Measurements from ENCODE around the gene ANXA2.

The ANXA2 gene

DNA sequence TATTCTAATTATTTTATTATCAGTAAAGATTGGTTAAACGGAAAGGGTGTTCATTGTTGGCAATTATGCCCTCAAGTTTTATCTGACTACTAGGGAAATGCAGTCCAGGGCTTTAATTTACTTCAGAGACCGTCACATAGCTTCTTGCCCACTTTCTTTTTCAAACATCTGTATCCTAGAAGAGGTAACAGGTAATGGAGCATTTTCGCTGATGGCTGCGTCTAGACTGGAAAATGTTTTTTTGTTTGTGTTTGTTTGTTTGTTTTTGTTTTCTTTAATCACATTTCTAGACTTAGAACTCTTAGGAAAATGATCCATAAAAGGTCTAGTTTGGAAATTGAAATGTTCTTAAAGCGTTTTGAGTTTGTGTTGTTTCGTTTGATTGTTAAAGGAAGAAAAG, 71.4 kb downstream of the ANXA2 start:
- TF ChIP-seq ZNF274 (IDR thresholded peaks at IDR 0.05; ENCODE audit: low read depth, low read length) = no peak
- no peak for TF ChIP-seq YY1 (IDR thresholded peaks at IDR 0.05; ENCODE audit: insufficient read depth, insufficient read length)
- TF ChIP-seq SUZ12 (IDR thresholded peaks at IDR 0.05; ENCODE audit: extremely low read depth, insufficient read depth, insufficient read length) = no peak
- peaks cover 3% of the 10 kb centered on the region for H3K27me3 ChIP-seq (ENCODE audit: insufficient read depth, insufficient read length)

DNA sequence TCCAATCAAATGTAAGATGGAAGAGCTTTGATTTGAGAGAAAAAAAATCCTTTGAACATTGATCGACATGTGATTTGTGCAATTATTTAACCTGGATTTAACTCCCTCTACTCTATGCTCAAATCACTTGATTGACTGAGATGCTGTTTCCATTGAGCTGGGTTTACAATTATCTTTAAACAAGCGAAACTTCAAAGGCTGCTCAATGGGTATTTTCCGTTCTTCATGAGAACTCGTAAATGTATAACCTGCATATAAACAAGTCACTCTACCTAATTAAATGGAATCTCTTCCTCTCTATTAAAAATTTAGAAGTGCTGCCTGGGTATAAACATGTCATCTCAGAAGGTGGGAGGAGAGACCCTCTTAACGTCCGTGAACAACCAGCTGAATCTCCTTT, 71.9 kb downstream of the ANXA2 start:
- Histone ChIP-seq H3K9me3 (ENCODE audit: insufficient read depth, low read length) (no peaks in the 10 kb centered on the region), H3K36me3 (ENCODE audit: insufficient read depth, insufficient read length, low read length) (no peaks in the 10 kb centered on the region), H3K27me3 (ENCODE audit: insufficient read depth, insufficient read length) (peaks cover 3% of the 10 kb centered on the region), H3K4me1 (ENCODE audit: insufficient read depth, insufficient read length) (no peaks in the 10 kb centered on the region), H3K4me3 (ENCODE audit: insufficient read length, low read depth) (no peak overlapping the region), H3K9ac (ENCODE audit: insufficient read length, low read depth) (no peak overlapping the region)
- DNase-seq (ENCODE audit: low read depth, low spot score) = no peak
- no peak for TF ChIP-seq YY1 (IDR thresholded peaks at IDR 0.05; ENCODE audit: insufficient read depth, insufficient read length)
- TF ChIP-seq ZNF274 (IDR thresholded peaks at IDR 0.05; ENCODE audit: low read depth, low read length) = no peak
- TF ChIP-seq SUZ12 (IDR thresholded peaks at IDR 0.05; ENCODE audit: extremely low read depth, insufficient read depth, insufficient read length) = no peak

More for the DNA sequence above, 71.4 kb downstream of the ANXA2 start:
- Histone ChIP-seq H3K4me1 (ENCODE audit: insufficient read depth, insufficient read length) (no peaks in the 10 kb centered on the region), H3K36me3 (ENCODE audit: insufficient read depth, insufficient read length, low read length) (no peaks in the 10 kb centered on the region), H3K4me3 (ENCODE audit: insufficient read length, low read depth) (no peak overlapping the region), H3K9me3 (ENCODE audit: insufficient read depth, low read length) (no peaks in the 10 kb centered on the region), H3K9ac (ENCODE audit: insufficient read length, low read depth) (no peak overlapping the region)
- DNase-seq (ENCODE audit: low read depth, low spot score) = no peak

DNA sequence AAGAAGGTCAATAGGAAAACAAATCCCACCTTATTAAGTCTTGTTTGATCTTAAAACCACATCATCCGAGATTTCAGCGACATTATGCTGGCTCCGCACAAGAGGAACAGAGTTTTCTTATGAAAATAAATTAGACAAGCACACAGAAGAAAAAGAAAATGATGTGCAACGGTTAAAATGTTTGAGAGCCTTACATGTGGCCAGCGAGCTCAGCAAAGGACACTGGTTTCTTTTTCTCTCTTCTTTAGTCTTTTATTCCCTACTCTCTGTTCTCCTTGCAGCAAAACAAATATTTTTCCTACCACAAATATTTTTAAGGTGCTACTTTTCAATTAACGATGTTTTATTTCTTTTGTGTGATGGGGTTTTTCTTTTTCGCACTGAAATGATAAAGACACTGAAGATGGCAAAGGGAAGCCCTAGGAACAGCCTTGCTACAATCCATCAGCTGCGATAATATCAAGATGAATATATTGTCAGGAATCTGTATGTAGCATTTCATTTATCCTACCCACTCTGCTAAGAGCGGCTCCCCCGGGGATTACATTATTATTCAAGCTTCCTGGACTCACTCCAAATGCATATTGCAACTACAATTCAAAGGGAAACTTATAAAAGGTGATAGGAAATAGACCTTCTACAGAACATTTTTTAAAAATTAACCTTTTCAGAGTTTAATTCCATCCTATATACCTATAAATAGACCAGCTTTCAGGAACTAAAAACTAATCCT, 72.9 kb downstream of the ANXA2 start:
- DNase-seq (ENCODE audit: low read depth, low spot score) = no peak
- no peak overlapping the region for H3K4me3 ChIP-seq (ENCODE audit: insufficient read length, low read depth)
- H3K27me3 ChIP-seq (ENCODE audit: insufficient read depth, insufficient read length) = peaks cover 3% of the 10 kb centered on the region

DNA sequence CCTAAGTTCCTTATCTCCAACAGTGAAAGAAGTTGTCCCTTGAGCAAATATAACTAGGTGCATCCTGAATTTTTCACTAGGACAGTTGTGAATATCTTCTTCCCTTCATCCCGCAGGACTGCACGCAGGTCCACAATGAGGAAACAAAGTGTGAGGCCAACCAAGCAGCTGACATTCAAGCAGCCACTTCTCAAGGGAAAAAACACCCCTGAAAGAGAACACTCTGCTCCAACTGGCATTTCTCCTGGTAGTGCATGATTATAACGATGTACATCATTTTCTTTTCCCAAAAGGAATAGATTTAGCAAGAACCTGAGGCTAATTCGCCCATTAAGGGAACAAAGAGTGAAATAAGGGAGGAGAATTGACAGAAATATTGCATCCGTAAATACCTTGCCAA, 74.5 kb downstream of the ANXA2 start:
- peaks cover 3% of the 10 kb centered on the region for H3K27me3 ChIP-seq (ENCODE audit: insufficient read depth, insufficient read length)
- TF ChIP-seq YY1 (IDR thresholded peaks at IDR 0.05; ENCODE audit: insufficient read depth, insufficient read length) (no peak), SUZ12 (IDR thresholded peaks at IDR 0.05; ENCODE audit: extremely low read depth, insufficient read depth, insufficient read length) (no peak)
- H3K9me3 ChIP-seq (ENCODE audit: insufficient read depth, low read length) = no peaks in the 10 kb centered on the region
- no peaks in the 10 kb centered on the region for H3K36me3 ChIP-seq (ENCODE audit: insufficient read depth, insufficient read length, low read length)
- no peaks in the 10 kb centered on the region for H3K4me1 ChIP-seq (ENCODE audit: insufficient read depth, insufficient read length)
- DNase-seq (ENCODE audit: low read depth, low spot score) = no peak
- H3K4me3 ChIP-seq (ENCODE audit: insufficient read length, low read depth) = no peak overlapping the region
- no peak overlapping the region for H3K9ac ChIP-seq (ENCODE audit: insufficient read length, low read depth)

More for the DNA sequence above, 72.9 kb downstream of the ANXA2 start:
- H3K9ac ChIP-seq (ENCODE audit: insufficient read length, low read depth) = no peak overlapping the region
- H3K9me3 ChIP-seq (ENCODE audit: insufficient read depth, low read length) = no peaks in the 10 kb centered on the region
- H3K36me3 ChIP-seq (ENCODE audit: insufficient read depth, insufficient read length, low read length) = no peaks in the 10 kb centered on the region
- TF ChIP-seq SUZ12 (IDR thresholded peaks at IDR 0.05; ENCODE audit: extremely low read depth, insufficient read depth, insufficient read length) = no peak
- TF ChIP-seq ZNF274 (IDR thresholded peaks at IDR 0.05; ENCODE audit: low read depth, low read length) = no peak
- TF ChIP-seq YY1 (IDR thresholded peaks at IDR 0.05; ENCODE audit: insufficient read depth, insufficient read length) = no peak
- H3K4me1 ChIP-seq (ENCODE audit: insufficient read depth, insufficient read length) = no peaks in the 10 kb centered on the region

DNA sequence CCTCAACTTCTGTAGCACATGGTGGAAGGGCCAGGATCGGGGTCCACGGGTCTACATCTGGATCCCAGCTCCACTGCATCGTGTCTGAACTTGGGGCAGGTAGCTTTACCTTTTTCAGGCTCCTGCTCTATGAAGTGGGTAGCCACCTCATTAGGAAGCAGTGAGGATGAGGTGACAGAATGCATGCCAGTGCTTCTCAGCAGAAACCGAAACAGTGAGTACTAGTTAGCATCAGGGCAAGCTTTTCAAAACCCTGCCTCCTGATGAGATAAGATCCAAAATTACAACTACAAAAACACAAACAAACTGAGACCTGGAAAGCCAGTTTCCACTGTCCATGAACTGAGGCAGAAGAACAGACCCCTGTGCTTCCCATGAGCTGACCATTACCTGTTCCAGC, 77.4 kb downstream of the ANXA2 start:
- no peak overlapping the region for H3K9ac ChIP-seq (ENCODE audit: insufficient read length, low read depth)
- H3K4me3 ChIP-seq (ENCODE audit: insufficient read length, low read depth) = no peak overlapping the region
- no peak for TF ChIP-seq ZNF274 (IDR thresholded peaks at IDR 0.05; ENCODE audit: low read depth, low read length)
- TF ChIP-seq YY1 (IDR thresholded peaks at IDR 0.05; ENCODE audit: insufficient read depth, insufficient read length) = no peak
- TF ChIP-seq SUZ12 (IDR thresholded peaks at IDR 0.05; ENCODE audit: extremely low read depth, insufficient read depth, insufficient read length) = no peak

DNA sequence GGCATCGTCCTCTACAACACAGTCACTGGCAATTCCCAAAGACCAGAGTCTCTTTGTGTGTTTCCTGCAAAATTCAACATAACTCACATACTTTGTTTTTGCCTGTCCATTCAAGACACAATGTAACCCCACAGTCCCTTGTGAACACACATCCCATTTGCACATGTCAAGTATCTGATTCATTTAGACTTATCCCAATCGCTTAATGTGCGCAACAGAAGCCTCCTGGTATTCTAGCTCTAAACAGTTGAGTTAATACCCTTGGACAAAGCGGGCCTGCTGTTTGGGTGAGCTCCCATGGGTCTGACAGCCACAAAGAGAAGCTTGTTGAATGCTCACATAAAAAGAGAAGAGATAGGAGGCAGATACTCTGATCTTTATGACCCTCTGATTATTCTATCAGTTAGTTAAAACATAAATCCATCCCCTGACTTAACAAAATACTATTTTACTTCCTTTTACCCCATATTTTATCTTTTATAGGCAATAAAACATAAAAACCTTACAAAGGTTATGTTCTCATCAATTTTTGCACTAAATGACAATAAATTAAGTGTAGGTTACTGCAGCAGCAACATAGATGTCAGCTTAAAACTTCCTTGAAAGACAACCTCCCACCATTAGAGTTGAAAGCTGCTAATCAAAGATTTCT, 79.4 kb downstream of the ANXA2 start:
- Histone ChIP-seq H3K9me3 (ENCODE audit: insufficient read depth, low read length) (no peaks in the 10 kb centered on the region), H3K4me1 (ENCODE audit: insufficient read depth, insufficient read length) (no peaks in the 10 kb centered on the region), H3K27me3 (ENCODE audit: insufficient read depth, insufficient read length) (no peaks in the 10 kb centered on the region), H3K4me3 (ENCODE audit: insufficient read length, low read depth) (no peak overlapping the region), H3K9ac (ENCODE audit: insufficient read length, low read depth) (no peak overlapping the region), H3K36me3 (ENCODE audit: insufficient read depth, insufficient read length, low read length) (no peaks in the 10 kb centered on the region)
- no peak for DNase-seq (ENCODE audit: low read depth, low spot score)
- TF ChIP-seq ZNF274 (IDR thresholded peaks at IDR 0.05; ENCODE audit: low read depth, low read length) (no peak), YY1 (IDR thresholded peaks at IDR 0.05; ENCODE audit: insufficient read depth, insufficient read length) (no peak), SUZ12 (IDR thresholded peaks at IDR 0.05; ENCODE audit: extremely low read depth, insufficient read depth, insufficient read length) (no peak)

More for the DNA sequence above, 77.4 kb downstream of the ANXA2 start:
- no peak for DNase-seq (ENCODE audit: low read depth, low spot score)
- Histone ChIP-seq H3K36me3 (ENCODE audit: insufficient read depth, insufficient read length, low read length) (no peaks in the 10 kb centered on the region), H3K9me3 (ENCODE audit: insufficient read depth, low read length) (no peaks in the 10 kb centered on the region), H3K27me3 (ENCODE audit: insufficient read depth, insufficient read length) (no peaks in the 10 kb centered on the region), H3K4me1 (ENCODE audit: insufficient read depth, insufficient read length) (no peaks in the 10 kb centered on the region)

DNA sequence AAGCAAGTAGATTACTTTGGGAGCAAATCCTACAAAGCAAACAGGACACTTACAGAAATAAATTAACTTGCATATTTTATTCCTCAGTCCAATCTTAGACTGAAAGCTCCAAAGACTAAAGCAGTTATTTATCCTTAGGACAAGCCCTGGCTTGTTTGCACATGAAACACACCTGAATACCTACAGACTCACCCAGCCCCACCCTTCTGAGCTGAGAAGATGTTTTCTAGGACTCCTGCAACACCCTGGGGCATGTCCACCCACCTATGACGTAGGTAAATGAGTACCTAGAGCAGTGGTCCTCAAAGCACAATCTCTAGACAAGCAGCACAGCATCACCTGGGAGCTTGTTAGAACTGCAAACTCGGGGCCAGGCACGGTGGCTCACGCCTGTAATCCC, 80.8 kb downstream of the ANXA2 start:
- Histone ChIP-seq H3K4me3 (ENCODE audit: insufficient read length, low read depth) (no peak overlapping the region), H3K9me3 (ENCODE audit: insufficient read depth, low read length) (no peaks in the 10 kb centered on the region)
- no peak for TF ChIP-seq ZNF274 (IDR thresholded peaks at IDR 0.05; ENCODE audit: low read depth, low read length)
- TF ChIP-seq YY1 (IDR thresholded peaks at IDR 0.05; ENCODE audit: insufficient read depth, insufficient read length) = no peak
- no peak for TF ChIP-seq SUZ12 (IDR thresholded peaks at IDR 0.05; ENCODE audit: extremely low read depth, insufficient read depth, insufficient read length)

More for the DNA sequence above, 80.8 kb downstream of the ANXA2 start:
- Histone ChIP-seq H3K4me1 (ENCODE audit: insufficient read depth, insufficient read length) (no peaks in the 10 kb centered on the region), H3K9ac (ENCODE audit: insufficient read length, low read depth) (no peak overlapping the region), H3K36me3 (ENCODE audit: insufficient read depth, insufficient read length, low read length) (no peaks in the 10 kb centered on the region), H3K27me3 (ENCODE audit: insufficient read depth, insufficient read length) (no peaks in the 10 kb centered on the region)
- no peak for DNase-seq (ENCODE audit: low read depth, low spot score)
